DMS53 treated with DMSO at 0.1 percent for 48 hours (cell line): ENCODE measurements around the gene HPS5.

Experiments used
- DNase-seq: peaks from one replicate; lab custom pipeline; 2025; ENCODE audit not compliant: unreplicated experiment; lab: John Stamatoyannopoulos, UW

The HPS5 gene

GRCh38 chr11:18321578-18321968 is 367 bp downstream of the HPS5 start:
- no peak for DNase-seq

GRCh38 chr11:18320617-18321016 is 1.3 kb downstream of the HPS5 start:
- no peak for DNase-seq

- no peak for DNase-seq
These were observed 2.0 kb downstream of the HPS5 start for GRCh38 chr11:18319914-18320313.

GRCh38 chr11:18317551-18317950 is 4.4 kb downstream of the HPS5 start:
- DNase-seq, result no peak

GRCh38 chr11:18315893-18316292 is 6.0 kb downstream of the HPS5 start:
- DNase-seq, result no peak

- DNase-seq, result no peak
These were observed 7.0 kb downstream of the HPS5 start for GRCh38 chr11:18314784-18315523.

- no peak for DNase-seq
These were observed 7.8 kb downstream of the HPS5 start for GRCh38 chr11:18313965-18314763.

GRCh38 chr11:18312663-18313420 is 9.1 kb downstream of the HPS5 start:
- no peak for DNase-seq

GRCh38 chr11:18312012-18312411 is 9.9 kb downstream of the HPS5 start:
- no peak for DNase-seq

- no peak for DNase-seq
These were observed 11.1 kb downstream of the HPS5 start for GRCh38 chr11:18310800-18311340.

- DNase-seq, result no peak
These were observed 12.2 kb downstream of the HPS5 start for GRCh38 chr11:18309691-18310090.

GRCh38 chr11:18308242-18308641 is 13.7 kb downstream of the HPS5 start:
- DNase-seq, result no peak

GRCh38 chr11:18307461-18308139 is 14.3 kb downstream of the HPS5 start:
- DNase-seq, result no peak

- DNase-seq, result no peak
These were observed 17.2 kb downstream of the HPS5 start for GRCh38 chr11:18304745-18305144.

- DNase-seq, result no peak
These were observed 22.2 kb downstream of the HPS5 start for GRCh38 chr11:18299721-18300120.

- no peak for DNase-seq
These were observed 26.6 kb downstream of the HPS5 start for GRCh38 chr11:18295316-18295715.

GRCh38 chr11:18294862-18295261 is 27.1 kb downstream of the HPS5 start:
- no peak for DNase-seq

- no peak for DNase-seq
These were observed 33.0 kb downstream of the HPS5 start for GRCh38 chr11:18288911-18289310.

- no peak for DNase-seq
These were observed 36.1 kb downstream of the HPS5 start for GRCh38 chr11:18285841-18286240.

- DNase-seq, result no peak
These were observed 39.3 kb downstream of the HPS5 start for GRCh38 chr11:18282626-18283025.
